T-helper 17 cell (primary cell): ENCODE results near the gene AKR1C3. TPM values are rescaled to one million over a fixed set of nuclear protein-coding genes. Genes with fewer than 3 reads are reported as not detected.

ENCODE experiments used
- ATAC-seq: fragments of 150-1000 bp; cut with Tn5 transposase; 2 replicates; pipeline ENCODE4 v1.10.0; 2021; ENCODE audit warnings: mild to moderate bottlenecking, moderate library complexity
- DNase-seq, 3 donors: peaks; one replicate each; pipeline versions ENCODE4 v3.0.0 to v3.0.0-alpha.2; 2020 to 2021
- H3K9me3 ChIP-seq: one replicate; pipeline ENCODE4 v1.7.0; 2013; ENCODE audit warnings: low read length, mild to moderate bottlenecking; ENCODE audit not compliant: control insufficient read depth, poor library complexity, severe bottlenecking
- H3K27ac Mint-ChIP-seq: one replicate; pipeline ENCODE4 v1.8.0; 2022; ENCODE audit warnings: mild to moderate bottlenecking, moderate library complexity, mixed read lengths
- H3K27me3 Mint-ChIP-seq: one replicate; pipeline ENCODE4 v1.8.0; 2022; ENCODE audit warnings: mixed read lengths
- H3K36me3 Mint-ChIP-seq: one replicate; pipeline ENCODE4 v1.8.0; 2022; ENCODE audit warnings: low read depth, mixed read lengths
- H3K4me1 Mint-ChIP-seq: one replicate; pipeline ENCODE4 v1.8.0; 2022; ENCODE audit warnings: mild to moderate bottlenecking, mixed read lengths
- H3K4me3 Mint-ChIP-seq: one replicate; pipeline ENCODE4 v1.8.0; 2022; ENCODE audit warnings: mild to moderate bottlenecking, moderate library complexity, mixed read lengths
- total RNA-seq, 4 donors: library from RNA in 2 of 4; stranded (reverse) in 2 of 4; gene quantifications; one replicate each; pipeline ENCODE4 v1.2.3 and lab custom pipeline; 2022 to 2026

Gene AKR1C3
- total RNA-seq, 2 donors from 2014 or later = 0.60 to 1.4 TPM

- no peak for ATAC-seq
- no peak for DNase-seq
- no peaks in the 10 kb centered on the region for H3K9me3 ChIP-seq
- no peaks in the 10 kb centered on the region for H3K4me1 Mint-ChIP-seq
- H3K27me3 Mint-ChIP-seq = peaks cover 16% of the 10 kb centered on the region
- H3K27ac Mint-ChIP-seq = no peak overlapping the region
- no peak overlapping the region for H3K4me3 Mint-ChIP-seq
- H3K36me3 Mint-ChIP-seq = peaks cover 2% of the 10 kb centered on the region
Observed at GRCh38 chr10:5071411-5072198, 22.6 kb upstream of the AKR1C3 start.

DNA sequence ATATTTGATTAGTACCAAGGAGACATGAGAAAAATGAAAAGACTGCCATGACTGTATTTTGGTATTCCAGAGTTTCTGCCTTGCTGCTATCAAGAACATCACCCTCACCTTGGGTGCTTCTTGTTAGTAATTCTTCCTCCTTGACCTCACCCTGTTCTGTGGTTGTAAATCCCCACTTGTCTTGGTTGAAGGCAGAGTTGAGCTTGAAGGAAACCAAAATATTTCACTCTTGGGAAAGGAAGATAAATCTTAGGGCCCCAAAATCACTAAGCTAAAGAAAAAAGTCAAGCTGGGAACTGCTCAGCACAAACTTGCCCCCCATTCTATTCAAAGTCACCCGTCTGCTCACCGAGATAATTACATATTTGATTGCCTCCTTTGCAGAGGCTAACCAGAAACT lies 20.6 kb upstream of the AKR1C3 start:
- H3K4me1 Mint-ChIP-seq = no peaks in the 10 kb centered on the region
- no peak overlapping the region for H3K4me3 Mint-ChIP-seq
- DNase-seq = no peak
- H3K9me3 ChIP-seq = no peaks in the 10 kb centered on the region
- ATAC-seq = no peak
- peaks cover 27% of the 10 kb centered on the region for H3K27me3 Mint-ChIP-seq
- H3K27ac Mint-ChIP-seq = no peak overlapping the region
- H3K36me3 Mint-ChIP-seq = peaks cover 2% of the 10 kb centered on the region

GRCh38 chr10:5076615-5077014 lies 17.6 kb upstream of the AKR1C3 start:
- peaks cover 2% of the 10 kb centered on the region for H3K36me3 Mint-ChIP-seq
- peaks cover 26% of the 10 kb centered on the region for H3K27me3 Mint-ChIP-seq

GRCh38 chr10:5078547-5079180 lies 15.6 kb upstream of the AKR1C3 start:
- H3K27me3 Mint-ChIP-seq = peaks cover 22% of the 10 kb centered on the region
- no peaks in the 10 kb centered on the region for H3K4me1 Mint-ChIP-seq
- no peak overlapping the region for H3K4me3 Mint-ChIP-seq
- ATAC-seq = no peak
- H3K9me3 ChIP-seq = no peaks in the 10 kb centered on the region
- DNase-seq = no peak
- H3K36me3 Mint-ChIP-seq = peaks cover 2% of the 10 kb centered on the region
- H3K27ac Mint-ChIP-seq = no peak overlapping the region

More at GRCh38 chr10:5076615-5077014, 17.6 kb upstream of the AKR1C3 start:
- ATAC-seq (no peak), DNase-seq (no peak)
- Mint-ChIP-seq H3K4me3 (no peak overlapping the region), H3K27ac (no peak overlapping the region), H3K4me1 (no peaks in the 10 kb centered on the region)
- no peaks in the 10 kb centered on the region for H3K9me3 ChIP-seq

- Mint-ChIP-seq H3K27me3 (peaks cover 22% of the 10 kb centered on the region), H3K4me3 (no peak overlapping the region), H3K36me3 (peaks cover 2% of the 10 kb centered on the region), H3K4me1 (no peaks in the 10 kb centered on the region), H3K27ac (no peak overlapping the region)
- ATAC-seq (no peak), DNase-seq (no peak)
- H3K9me3 ChIP-seq = no peaks in the 10 kb centered on the region
Observed at GRCh38 chr10:5079306-5079830, 14.8 kb upstream of the AKR1C3 start.

GRCh38 chr10:5079836-5080235 lies 14.4 kb upstream of the AKR1C3 start:
- no peaks in the 10 kb centered on the region for H3K4me1 Mint-ChIP-seq
- ATAC-seq = no peak

DNA sequence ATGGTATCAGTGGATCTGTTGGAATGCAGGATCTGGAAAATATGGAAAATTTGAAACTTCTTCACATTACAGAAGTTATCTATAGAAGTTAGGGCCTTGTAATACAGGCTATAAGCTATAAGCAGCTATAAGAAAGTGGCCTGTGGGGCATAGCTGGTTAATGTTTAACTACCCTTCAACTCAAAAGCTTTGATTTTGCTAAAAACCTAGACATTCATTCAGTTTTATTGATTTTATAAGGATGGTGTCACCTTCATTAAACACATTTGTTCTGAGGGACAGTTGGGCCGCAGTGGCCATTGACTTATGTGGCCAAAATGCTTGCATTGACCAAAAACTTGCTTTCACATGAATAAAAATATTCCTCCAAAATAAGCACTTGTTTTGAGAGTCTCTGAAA lies 13.1 kb upstream of the AKR1C3 start:
- DNase-seq = no peak
- H3K9me3 ChIP-seq = no peaks in the 10 kb centered on the region
- no peak overlapping the region for H3K4me3 Mint-ChIP-seq
- no peak overlapping the region for H3K27ac Mint-ChIP-seq
- H3K27me3 Mint-ChIP-seq = peaks cover 14% of the 10 kb centered on the region
- H3K4me1 Mint-ChIP-seq = no peaks in the 10 kb centered on the region
- no peak for ATAC-seq
- peaks cover 6% of the 10 kb centered on the region for H3K36me3 Mint-ChIP-seq

More at GRCh38 chr10:5079836-5080235, 14.4 kb upstream of the AKR1C3 start:
- H3K27me3 Mint-ChIP-seq = peaks cover 22% of the 10 kb centered on the region
- no peak overlapping the region for H3K4me3 Mint-ChIP-seq
- no peaks in the 10 kb centered on the region for H3K9me3 ChIP-seq
- no peak overlapping the region for H3K27ac Mint-ChIP-seq
- H3K36me3 Mint-ChIP-seq = peaks cover 2% of the 10 kb centered on the region
- DNase-seq = no peak

DNA sequence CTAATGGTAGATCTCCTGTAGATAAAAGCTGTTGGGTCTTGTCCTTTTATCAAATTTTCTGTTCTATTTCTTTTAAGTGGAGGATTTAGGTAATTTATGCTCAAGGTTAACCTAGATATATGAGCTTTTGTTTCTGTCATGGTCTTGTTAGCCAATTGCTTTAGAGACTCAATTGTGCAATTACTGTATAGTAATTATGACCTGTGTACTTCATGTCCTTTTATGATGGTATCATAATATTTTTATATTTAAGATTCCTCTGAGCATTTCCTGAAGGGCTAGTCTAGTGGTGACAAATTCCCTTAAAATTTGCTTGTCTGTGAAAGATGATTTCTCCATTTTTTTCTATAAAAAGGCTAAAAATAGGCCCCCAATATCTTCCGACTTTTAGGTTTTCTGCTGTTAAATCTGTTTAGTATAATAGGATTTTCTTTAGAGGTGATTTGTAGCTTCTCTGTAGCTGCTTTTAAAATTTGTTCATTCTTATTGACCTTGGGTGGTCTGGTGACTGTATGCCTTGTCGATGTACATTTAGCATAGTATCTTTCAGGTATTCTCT lies 5.4 kb upstream of the AKR1C3 start:
- Mint-ChIP-seq H3K27ac (no peak overlapping the region), H3K36me3 (peaks cover 7% of the 10 kb centered on the region), H3K4me3 (no peak overlapping the region), H3K27me3 (peaks cover 5% of the 10 kb centered on the region), H3K4me1 (no peaks in the 10 kb centered on the region)
- no peak for DNase-seq
- H3K9me3 ChIP-seq = no peaks in the 10 kb centered on the region
- no peak for ATAC-seq

GRCh38 chr10:5089865-5090264 lies 4.3 kb upstream of the AKR1C3 start:
- H3K4me1 Mint-ChIP-seq = peaks cover 3% of the 10 kb centered on the region
- H3K9me3 ChIP-seq = no peaks in the 10 kb centered on the region
- H3K27me3 Mint-ChIP-seq = peaks cover 9% of the 10 kb centered on the region
- ATAC-seq (peak; percentile 56), DNase-seq (no peak)
- peaks cover 7% of the 10 kb centered on the region for H3K36me3 Mint-ChIP-seq
- H3K27ac Mint-ChIP-seq = no peak overlapping the region
- H3K4me3 Mint-ChIP-seq = no peak overlapping the region

GRCh38 chr10:5090551-5090950 lies 3.7 kb upstream of the AKR1C3 start:
- ATAC-seq (no peak), DNase-seq (no peak)
- Mint-ChIP-seq H3K27me3 (peaks cover 11% of the 10 kb centered on the region), H3K4me3 (no peak overlapping the region), H3K27ac (no peak overlapping the region), H3K36me3 (peaks cover 7% of the 10 kb centered on the region), H3K4me1 (peaks cover 3% of the 10 kb centered on the region)
- H3K9me3 ChIP-seq = no peaks in the 10 kb centered on the region

GRCh38 chr10:5091196-5091595 lies 3.0 kb upstream of the AKR1C3 start:
- ATAC-seq (no peak), DNase-seq (no peak)
- Mint-ChIP-seq H3K4me3 (no peak overlapping the region), H3K27ac (no peak overlapping the region), H3K36me3 (peaks cover 3% of the 10 kb centered on the region), H3K4me1 (peaks cover 3% of the 10 kb centered on the region), H3K27me3 (peaks cover 14% of the 10 kb centered on the region)
- no peaks in the 10 kb centered on the region for H3K9me3 ChIP-seq

DNA sequence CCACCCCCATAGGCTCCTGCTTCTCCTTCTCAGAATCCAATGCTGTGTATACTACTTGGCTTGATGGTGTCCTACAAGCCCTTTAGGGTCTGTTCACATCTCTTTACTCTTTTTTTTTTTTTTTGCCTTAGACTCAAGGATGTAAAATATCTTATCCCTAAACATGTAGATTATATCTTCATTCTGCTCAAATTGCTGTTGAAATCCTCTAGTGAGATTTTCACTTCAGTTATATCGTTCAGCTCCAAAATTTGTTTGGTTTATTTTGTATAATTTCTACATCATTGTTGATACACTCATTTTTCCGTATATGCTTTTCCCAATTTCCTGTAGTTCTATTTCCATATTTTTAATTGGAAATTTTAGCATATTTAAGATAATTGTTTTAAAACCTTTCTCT lies 1.8 kb upstream of the AKR1C3 start:
- Mint-ChIP-seq H3K27me3 (peaks cover 18% of the 10 kb centered on the region), H3K4me1 (peaks cover 3% of the 10 kb centered on the region), H3K27ac (no peak overlapping the region), H3K4me3 (no peak overlapping the region), H3K36me3 (peaks cover 3% of the 10 kb centered on the region)
- DNase-seq (no peak), ATAC-seq (no peak)
- H3K9me3 ChIP-seq = no peaks in the 10 kb centered on the region
